NK-92 treated with Interleukin-12 subunit alpha and Interleukin-12 subunit beta, amount 100 ng/mL, for 24 hours (cell line): ENCODE measurements around the gene GPLD1.

ENCODE experiments used
- DNase-seq: peaks from one replicate; lab custom pipeline; 2025; lab: John Stamatoyannopoulos, UW

Gene GPLD1

GRCh38 chr6:24381476-24382219 lies 107.7 kb downstream of the GPLD1 start:
- DNase-seq, result no peak

GRCh38 chr6:24378473-24379097 lies 110.8 kb downstream of the GPLD1 start:
- no peak for DNase-seq
